ENCODE results near the gene VPS4B.

- TF ChIP-seq CTCF (conservative IDR thresholded peaks at IDR 0.05; ENCODE audit: low read depth, low read length) (no peak), EZH2 (IDR thresholded peaks at IDR 0.05; ENCODE audit: low read length, unreplicated experiment) (no peak)
These were observed 38.1 kb upstream of the VPS4B start for GRCh38 chr18:63460414-63460813.

All from PC-3 (cell line).